K562 (cell line): ENCODE data around the gene NXF1. TPM values are rescaled to one million over a fixed set of nuclear protein-coding genes. Genes with fewer than 3 reads are reported as not detected.

ENCODE experiments used
- ASH1L ChIP-seq: fragments of 450-650 bp; IDR thresholded peaks from 2 replicates; pipeline ENCODE4 v1.6.1; 2018; ENCODE audit warnings: borderline replicate concordance, mild to moderate bottlenecking, low read depth; ENCODE audit not compliant: partially characterized antibody
- CBX3 ChIP-seq, 2 experiments: IDR thresholded peaks; 1 replicate in 1 of 2; 2 replicates in 1 of 2; pipeline ENCODE4 v1.6.1; 2012; ENCODE audit warnings: inconsistent platforms in 2 of 2, low read length in 2 of 2, borderline replicate concordance in 1 of 2, control low read depth in 1 of 2
- HCFC1 ChIP-seq: IDR thresholded peaks from 2 replicates; pipeline ENCODE4 v1.6.1; 2012; ENCODE audit warnings: low read depth, low read length, improper control_type of control experiment
- IFI16 ChIP-seq: fragments of 250-450 bp; sonication (Bioruptor Pico); IDR thresholded peaks from 2 replicates; pipeline ENCODE4 v2.1.2; 2022; ENCODE audit warnings: mild to moderate bottlenecking, inconsistent platforms
- KDM1A ChIP-seq, 2 experiments: fragments of 450-650 bp; IDR thresholded peaks; 2 replicates each; pipeline ENCODE4 v1.6.1; 2016; ENCODE audit warnings: mild to moderate bottlenecking in 2 of 2
- MAFG ChIP-seq: fragments of 450-650 bp; conservative IDR thresholded peaks from 2 replicates; pipeline ENCODE4 v1.6.1; 2016; ENCODE audit warnings: missing genetic modification characterization, missing compliant biosample characterization
- MEF2D ChIP-seq: conservative IDR thresholded peaks from 2 replicates; pipeline ENCODE4 v1.6.1; 2016; ENCODE audit warnings: low read depth, missing genetic modification characterization, missing compliant biosample characterization
- NR4A1 ChIP-seq, 2 experiments: fragments of 250-450 bp in 1 of 2; fragments of 450-650 bp in 1 of 2; sonication (Bioruptor Pico) in 1 of 2; IDR thresholded peaks; 2 replicates each; pipeline versions ENCODE4 v1.4.0 to v1.6.1; 2016 to 2020; ENCODE audit warnings: mild to moderate bottlenecking in 2 of 2, missing compliant biosample characterization in 1 of 2, missing genetic modification characterization in 1 of 2, moderate library complexity in 1 of 2
- SRSF7 ChIP-seq: fragments of 200-400 bp; formaldehyde crosslinking; optimal IDR thresholded peaks from 2 replicates; pipeline ENCODE3; 2017; ENCODE audit warnings: mild to moderate bottlenecking, low read depth, low read length
- TEAD4 ChIP-seq, 2 experiments: sonication (generic) in 1 of 2; formaldehyde crosslinking in 1 of 2; IDR thresholded peaks; 2 replicates each; pipeline versions ENCODE4 v1.6.1 to v1.8.0; 2012 to 2022; ENCODE audit warnings: borderline replicate concordance in 1 of 2, inconsistent platforms in 1 of 2, low read length in 1 of 2, mild to moderate bottlenecking in 1 of 2, missing genetic modification reagents in 1 of 2
- U2AF1 ChIP-seq: fragments of 200-400 bp; formaldehyde crosslinking; optimal IDR thresholded peaks from 2 replicates; pipeline ENCODE3; 2017; ENCODE audit warnings: mild to moderate bottlenecking, low read depth, low read length, moderate library complexity
- ZBED1 ChIP-seq: IDR thresholded peaks from 2 replicates; pipeline ENCODE4 v1.6.1; 2014
- ZBTB49 ChIP-seq: sonication (generic); formaldehyde crosslinking; IDR thresholded peaks from 2 replicates; pipeline ENCODE4 v1.8.0; 2022; ENCODE audit warnings: missing genetic modification reagents, mild to moderate bottlenecking, borderline replicate concordance
- ZNF133 ChIP-seq: fragments of 250-450 bp; sonication (Bioruptor Pico); IDR thresholded peaks from 2 replicates; pipeline ENCODE4 v1.4.0; 2020; ENCODE audit warnings: mild to moderate bottlenecking
- ZNF24 ChIP-seq: fragments of 450-650 bp; IDR thresholded peaks from 2 replicates; pipeline ENCODE4 v1.6.1; 2016
- ZNF551 ChIP-seq: fragments of 250-450 bp; sonication (Bioruptor Pico); IDR thresholded peaks from 2 replicates; pipeline ENCODE4 v1.5.0; 2021; ENCODE audit warnings: mild to moderate bottlenecking, moderate library complexity
- polyA plus RNA-seq, 8 experiments: library from polyadenylated mRNA; depleted of rRNA in 4 of 8; stranded (reverse) in 5 of 8; unstranded in 3 of 8; fragments of >200 nt; fragmentation: Nextera tagmentation in 2 of 8; fragmentation: Illumina TruSeq in 1 of 8; extraction: Ambion mirVana in 2 of 8; extraction: Trizol in 1 of 8; gene quantifications; 2 replicates each; pipeline versions ENCODE4 v1.2.1 to v1.2.3, GENCODE V29; 2011 to 2014; ENCODE audit warnings: inconsistent platforms in 1 of 8, missing spikeins in 1 of 8
- total RNA-seq, 7 experiments: library from RNA; depleted of rRNA in 6 of 7; stranded (reverse); fragments of >200 nt in 6 of 7; fragmentation: Illumina TruSeq in 2 of 7; extraction: Trizol in 2 of 7; gene quantifications; 2 replicates each; pipeline versions ENCODE4 v1.2.1 to v1.2.3, GENCODE V29; 2011 to 2021; ENCODE audit warnings: low replicate concordance in 1 of 7
- TF ChIP-seq, protein P1 (sequence below), 2 experiments: fragments of 250-450 bp in 1 of 2; fragments of 450-650 bp in 1 of 2; sonication (Bioruptor Pico) in 1 of 2; IDR thresholded peaks; 2 replicates each; pipeline versions ENCODE4 v1.6.1 to v1.8.0; 2016 to 2021; ENCODE audit warnings: mild to moderate bottlenecking in 2 of 2, moderate library complexity in 2 of 2, missing compliant biosample characterization in 1 of 2, missing genetic modification characterization in 1 of 2
- TF ChIP-seq, protein P2 (sequence below): fragments of 450-650 bp; formaldehyde crosslinking; conservative IDR thresholded peaks from 2 replicates; pipeline ENCODE4 v1.4.0; 2022; ENCODE audit warnings: mild to moderate bottlenecking, missing genetic modification characterization
- TF ChIP-seq, protein P3 (sequence below): IDR thresholded peaks from 2 replicates; pipeline ENCODE4 v1.6.1; 2011; ENCODE audit warnings: borderline replicate concordance, low read depth, mild to moderate bottlenecking, moderate library complexity, low read length; ENCODE audit not compliant: insufficient read depth, poor library complexity, severe bottlenecking

NXF1 gene
- total and polyA plus RNA-seq, 9 of the 15 experiments (the other 6 are each of a cell fraction or from before 2014, with no cell fraction given): 18.1 to 98.3 (median 35.8) TPM

DNA sequence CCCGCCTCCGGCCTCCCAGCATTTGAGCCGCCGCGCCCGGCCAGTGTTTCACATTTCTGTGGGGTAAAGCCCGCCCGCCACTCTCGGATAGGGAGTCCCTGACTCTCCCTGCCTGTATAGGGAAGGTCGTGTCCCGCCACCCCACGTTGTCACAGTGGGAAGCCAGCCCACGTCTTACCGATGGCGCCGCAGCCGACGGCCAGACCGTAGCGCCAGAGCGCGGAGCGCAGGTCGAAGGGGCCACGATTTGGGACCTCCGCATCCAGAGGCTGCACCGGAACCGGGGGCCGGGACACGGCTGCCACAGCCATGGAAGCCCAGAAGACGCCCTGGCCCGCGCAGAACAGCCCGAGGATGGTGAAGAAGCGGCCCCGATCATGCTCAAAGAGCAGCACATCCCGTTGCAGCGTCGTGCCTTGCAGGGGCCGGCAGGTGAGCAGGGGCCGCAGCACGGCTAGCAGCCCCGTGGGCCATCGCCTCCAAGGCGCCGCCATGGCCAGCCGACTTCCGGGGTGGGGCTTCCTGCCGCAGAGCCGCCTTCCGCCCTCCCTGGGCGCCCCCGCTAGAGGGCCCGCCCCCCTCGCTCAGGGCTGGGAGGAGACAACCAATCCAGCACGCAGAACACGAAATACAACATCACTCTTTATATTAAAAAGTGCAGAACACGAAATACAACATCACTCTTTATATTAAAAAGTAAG is 13.6 kb downstream of the NXF1 start, which contains the start of gene TMEM223 (continued):
- TF ChIP-seq MEF2D (tag) (no peak), KDM1A (IDR thresholded peaks at IDR 0.05) (no peak), ZNF133 (CRISPR knock-in tag) (no peak), ASH1L (no peak), ZBTB49 (CRISPR knock-in tag) (no peak; the same call in 1 of the 2 replicates), IFI16 (CRISPR knock-in tag) (no peak), U2AF1 (peak; percentile 25), MAFG (tag) (no peak), TEAD4 (IDR thresholded peaks at IDR 0.05; ENCODE audit: low read length) (0 out of 2 replicates have a peak, but pooled peaks have one; percentile 3), TEAD4 (CRISPR knock-in tag; IDR thresholded peaks at IDR 0.05; ENCODE audit: borderline replicate concordance) (no peak), NR4A1 (CRISPR knock-in tag; IDR thresholded peaks at IDR 0.05) (no peak), NR4A1 (tag; IDR thresholded peaks at IDR 0.05) (no peak), ZNF551 (CRISPR knock-in tag) (no peak), HCFC1 (peak; percentile 59), SRSF7 (no peak), ZNF24 (no peak), ZBED1 (no peak), CBX3 (IDR thresholded peaks at IDR 0.05; ENCODE audit: borderline replicate concordance in 1 of 2, low read length in 2 of 2) (no peak; a peak in 1 of 3 replicates)
- TF ChIP-seq, protein P1, sequence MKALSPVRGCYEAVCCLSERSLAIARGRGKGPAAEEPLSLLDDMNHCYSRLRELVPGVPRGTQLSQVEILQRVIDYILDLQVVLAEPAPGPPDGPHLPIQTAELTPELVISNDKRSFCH (CRISPR knock-in tag; IDR thresholded peaks at IDR 0.05): no peak
- TF ChIP-seq, protein P1 (tag; IDR thresholded peaks at IDR 0.05): 0 out of 2 replicates have a peak, but pooled peaks have one; percentile 47
- TF ChIP-seq, protein P2, sequence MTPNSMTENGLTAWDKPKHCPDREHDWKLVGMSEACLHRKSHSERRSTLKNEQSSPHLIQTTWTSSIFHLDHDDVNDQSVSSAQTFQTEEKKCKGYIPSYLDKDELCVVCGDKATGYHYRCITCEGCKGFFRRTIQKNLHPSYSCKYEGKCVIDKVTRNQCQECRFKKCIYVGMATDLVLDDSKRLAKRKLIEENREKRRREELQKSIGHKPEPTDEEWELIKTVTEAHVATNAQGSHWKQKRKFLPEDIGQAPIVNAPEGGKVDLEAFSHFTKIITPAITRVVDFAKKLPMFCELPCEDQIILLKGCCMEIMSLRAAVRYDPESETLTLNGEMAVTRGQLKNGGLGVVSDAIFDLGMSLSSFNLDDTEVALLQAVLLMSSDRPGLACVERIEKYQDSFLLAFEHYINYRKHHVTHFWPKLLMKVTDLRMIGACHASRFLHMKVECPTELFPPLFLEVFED (CRISPR knock-in tag): no peak
- TF ChIP-seq, protein P3, sequence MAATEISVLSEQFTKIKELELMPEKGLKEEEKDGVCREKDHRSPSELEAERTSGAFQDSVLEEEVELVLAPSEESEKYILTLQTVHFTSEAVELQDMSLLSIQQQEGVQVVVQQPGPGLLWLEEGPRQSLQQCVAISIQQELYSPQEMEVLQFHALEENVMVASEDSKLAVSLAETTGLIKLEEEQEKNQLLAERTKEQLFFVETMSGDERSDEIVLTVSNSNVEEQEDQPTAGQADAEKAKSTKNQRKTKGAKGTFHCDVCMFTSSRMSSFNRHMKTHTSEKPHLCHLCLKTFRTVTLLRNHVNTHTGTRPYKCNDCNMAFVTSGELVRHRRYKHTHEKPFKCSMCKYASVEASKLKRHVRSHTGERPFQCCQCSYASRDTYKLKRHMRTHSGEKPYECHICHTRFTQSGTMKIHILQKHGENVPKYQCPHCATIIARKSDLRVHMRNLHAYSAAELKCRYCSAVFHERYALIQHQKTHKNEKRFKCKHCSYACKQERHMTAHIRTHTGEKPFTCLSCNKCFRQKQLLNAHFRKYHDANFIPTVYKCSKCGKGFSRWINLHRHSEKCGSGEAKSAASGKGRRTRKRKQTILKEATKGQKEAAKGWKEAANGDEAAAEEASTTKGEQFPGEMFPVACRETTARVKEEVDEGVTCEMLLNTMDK: peak; percentile 18
